Upper lobe of left lung (tissue), 4 donors: ENCODE measurements around the gene TSC22D1.

Experiments used
- CTCF ChIP-seq, 6 experiments: fragments of 450-650 bp in 4 of 6; fragments of 200-600 bp in 2 of 6; sonication (generic) in 2 of 6; IDR thresholded peaks; one replicate each; pipeline ENCODE4 v1.5.1; 2016 to 2019; ENCODE audit warnings: antibody characterized with exemption in 6 of 6
- EP300 ChIP-seq, 4 donors: sonication (generic); formaldehyde crosslinking; IDR thresholded peaks; one replicate each; pipeline ENCODE4 v1.5.1; 2017; ENCODE audit warnings: antibody characterized with exemption in 4 of 4, control low read depth in 2 of 4
- POLR2A ChIP-seq, 4 donors: fragments of 450-650 bp; IDR thresholded peaks; one replicate each; pipeline ENCODE4 v1.5.1; 2016 to 2017; ENCODE audit warnings: antibody characterized with exemption in 4 of 4, mild to moderate bottlenecking in 2 of 4
- POLR2AphosphoS5 ChIP-seq, 2 donors: sonication (generic); formaldehyde crosslinking; IDR thresholded peaks; one replicate each; pipeline ENCODE4 v1.5.1; 2017; ENCODE audit warnings: antibody characterized with exemption in 2 of 2

- TF ChIP-seq POLR2AphosphoS5 (IDR thresholded peaks at IDR 0.05) (no peak), CTCF (IDR thresholded peaks at IDR 0.05) (no peak), EP300 (IDR thresholded peaks at IDR 0.05) (no peak), POLR2A (IDR thresholded peaks at IDR 0.05) (no peak)
Observed at GRCh38 chr13:44498969-44499368, 77.2 kb downstream of the TSC22D1 start.
